Lung (tissue), 12 donors: ENCODE data around the gene AUTS2. TPM values are rescaled to one million over a fixed set of nuclear protein-coding genes. Genes with fewer than 3 reads are reported as not detected.
"Not testable (repeated sequence)": the region's sequence is repeated elsewhere in the genome, so short reads cannot be mapped to it uniquely, and the experiment has no call there.

Source experiments
- ATAC-seq: fragments of 200-7000 bp; cut with Tn5 transposase; one replicate; pipeline ENCODE4 v1.9.1; 2020; ENCODE audit warnings: moderate number of reproducible peaks; ENCODE audit not compliant: insufficient read depth, low FRiP score
- DNase-seq, 3 donors: peaks; one replicate each; pipeline ENCODE4 v3.0.0-alpha.2; 2013 to 2017
- H3K27ac ChIP-seq, 2 donors: one replicate each; pipeline ENCODE4 v1.5.1; 2013; ENCODE audit warnings: mild to moderate bottlenecking in 2 of 2, moderate library complexity in 2 of 2, control low read depth in 1 of 2, inconsistent platforms in 1 of 2, low read depth in 1 of 2, low read length in 1 of 2
- H3K27me3 ChIP-seq, 3 donors: one replicate each; pipeline ENCODE4 v1.5.1; 2013; ENCODE audit warnings: low read length in 2 of 3; ENCODE audit not compliant: control insufficient read depth in 3 of 3, insufficient read depth in 3 of 3
- H3K36me3 ChIP-seq, 4 donors: one replicate each; pipeline ENCODE4 v1.5.1; 2013; ENCODE audit warnings: low read length in 4 of 4, mild to moderate bottlenecking in 1 of 4, moderate library complexity in 1 of 4; ENCODE audit not compliant: control insufficient read depth in 4 of 4, insufficient read depth in 4 of 4
- H3K4me1 ChIP-seq, 5 donors: one replicate each; pipeline ENCODE4 v1.5.1; 2013; ENCODE audit warnings: low read length in 5 of 5, mild to moderate bottlenecking in 2 of 5, moderate library complexity in 1 of 5; ENCODE audit not compliant: control insufficient read depth in 5 of 5, insufficient read depth in 5 of 5
- H3K4me3 ChIP-seq: one replicate; pipeline ENCODE4 v1.5.1; 2013; ENCODE audit warnings: mild to moderate bottlenecking, control low read depth, moderate library complexity
- H3K9ac ChIP-seq, 2 donors: one replicate each; pipeline ENCODE4 v1.5.1; 2013; ENCODE audit warnings: low read length in 2 of 2, control low read depth in 1 of 2; ENCODE audit not compliant: insufficient read depth in 1 of 2
- H3K9me3 ChIP-seq, 4 donors: one replicate each; pipeline ENCODE4 v1.5.1; 2013; ENCODE audit warnings: low read length in 3 of 4, mild to moderate bottlenecking in 1 of 4, moderate library complexity in 1 of 4; ENCODE audit not compliant: control insufficient read depth in 4 of 4, insufficient read depth in 3 of 4
- CTCF ChIP-seq: IDR thresholded peaks from 2 replicates; pipeline ENCODE4 v1.5.1; 2012; ENCODE audit warnings: mild to moderate bottlenecking; ENCODE audit errors: control extremely low read depth, extremely low read depth
- WGBS, 2 donors: extraction: QIAGEN DNeasy Blood & Tissue Kit; methylation state at CpG; one replicate each; pipeline ENCODE4 v1.1.7; 2013; 5-methylcytosine and 5-hydroxymethylcytosine counted together
- polyA plus RNA-seq, 2 donors: library from polyadenylated mRNA; stranded (reverse); fragments of 200-250 nt; gene quantifications; one replicate each; pipeline ENCODE4 v1.2.1, GENCODE V29; 2013
- total RNA-seq, 2 donors: library from RNA; depleted of rRNA in 1 of 2; stranded (reverse); fragments of >200 nt in 1 of 2; gene quantifications; one replicate each; pipeline ENCODE4 v1.2.1, GENCODE V29; 2014 to 2021
- donor health status: control.
- donor health status: control.
- donor health status: Bipolar disorder and iron deficiency.
- donor health status: healthy.
- donor health status: DM: yes; HTN: yes; CAD: no.

The AUTS2 gene
- total and polyA plus RNA-seq, 4 donors = 11.8 to 115 (median 40.6) TPM

DNA sequence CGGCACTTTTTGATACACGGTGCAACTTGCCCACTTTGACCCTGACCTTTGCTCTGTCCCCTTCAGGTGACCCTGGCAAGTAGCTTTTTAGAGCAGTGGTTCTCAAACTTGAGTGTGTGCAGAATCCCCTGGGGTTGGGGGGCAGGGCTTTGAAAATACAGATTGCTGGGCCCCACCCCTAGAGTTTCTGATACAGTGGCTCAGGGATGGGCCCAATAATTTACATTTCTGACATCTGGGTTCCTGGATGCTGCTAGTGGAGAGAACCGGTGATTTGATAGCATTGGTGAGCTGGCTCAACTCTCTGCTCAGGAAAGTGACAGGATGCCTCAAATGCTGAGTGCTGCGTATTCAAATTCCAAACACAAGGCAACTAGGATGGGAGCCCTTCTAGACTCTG lies 995.9 kb downstream of the AUTS2 start:
- no peak for DNase-seq
- ATAC-seq = no peak
- no peaks in the 10 kb centered on the region for H3K9me3 ChIP-seq
- peaks cover 0 to 10% (median 7%) of the 10 kb centered on the region in 5 donors for H3K4me1 ChIP-seq
- no peak overlapping the region for H3K4me3 ChIP-seq
- WGBS, 2 donors = 91 to 95% methylated on average over 4 of the region's 4 CpGs
- peaks cover 0 to 27% (median 15%) of the 10 kb centered on the region in 3 donors for H3K27me3 ChIP-seq
- no peak for TF ChIP-seq CTCF
- H3K36me3 ChIP-seq = no peaks in the 10 kb centered on the region
- H3K9ac ChIP-seq = no peak overlapping the region
- H3K27ac ChIP-seq = no peak overlapping the region

DNA sequence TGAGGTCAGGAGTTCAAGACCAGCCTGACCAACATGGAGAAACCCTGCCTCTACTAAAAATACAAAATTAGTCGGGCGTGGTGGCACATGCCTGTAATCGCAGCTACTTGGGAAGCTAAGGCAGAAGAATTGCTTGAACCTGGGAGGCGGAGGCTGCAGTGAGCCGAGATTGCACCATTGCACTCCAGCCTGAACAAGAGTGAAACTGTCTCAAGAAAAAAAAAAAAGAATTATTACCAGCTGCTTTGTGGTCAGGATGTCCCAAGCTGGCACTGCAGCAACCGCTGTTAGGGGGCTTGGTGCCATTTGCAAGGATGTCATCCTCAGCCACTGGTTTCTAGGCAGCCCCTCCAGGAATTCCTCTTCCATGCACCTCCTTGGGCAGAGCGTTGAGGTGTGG lies 996.6 kb downstream of the AUTS2 start:
- not testable (repeated sequence) for H3K36me3 ChIP-seq, H3K9me3 ChIP-seq, ATAC-seq, H3K9ac ChIP-seq, H3K4me3 ChIP-seq, DNase-seq, H3K27ac ChIP-seq
- WGBS, 2 donors = 69 to 89% methylated on average over 7 of the region's 7 CpGs
- H3K27me3 ChIP-seq = peaks cover 0 to 27% (median 15%) of the 10 kb centered on the region in 3 donors
- peaks cover 0 to 10% (median 7%) of the 10 kb centered on the region in 5 donors for H3K4me1 ChIP-seq

- no peak overlapping the region for H3K9ac ChIP-seq
- no peak overlapping the region for H3K4me3 ChIP-seq
- WGBS, 2 donors = 61 to 66% methylated on average over 6 of the region's 6 CpGs
Measured at GRCh38 chr7:70595370-70595754, 997.1 kb downstream of the AUTS2 start.

More at GRCh38 chr7:70595370-70595754, 997.1 kb downstream of the AUTS2 start:
- H3K9me3 ChIP-seq = peaks cover 0 to 3% (median 0%) of the 10 kb centered on the region in 4 donors
- no peaks in the 10 kb centered on the region for H3K36me3 ChIP-seq
- DNase-seq (no peak), ATAC-seq (no peak)
- no peak for TF ChIP-seq CTCF
- H3K27ac ChIP-seq = no peak overlapping the region
- H3K4me1 ChIP-seq = peaks cover 0 to 10% (median 4%) of the 10 kb centered on the region in 5 donors
- H3K27me3 ChIP-seq = peaks cover 0 to 27% (median 15%) of the 10 kb centered on the region in 3 donors
